NCI-H82 treated with DMSO at 0.1 percent for 48 hours (cell line): ENCODE results near the gene CDKN3.

ENCODE experiments used
- DNase-seq: peaks from one replicate; lab custom pipeline; 2025; ENCODE audit not compliant: unreplicated experiment; lab: John Stamatoyannopoulos, UW

The CDKN3 gene

GRCh38 chr14:54396493-54397335 lies at the start of gene CDKN3:
CDKN3 (plus strand) TSS chr14:54397007; CDS start chr14:54397069, 62 bp downstream.
- peak; percentile 95 for DNase-seq

- DNase-seq = no peak
Measured at GRCh38 chr14:54347044-54347443, 49.8 kb upstream of the CDKN3 start.

GRCh38 chr14:54348001-54348611 lies 48.7 kb upstream of the CDKN3 start:
- peak; percentile 22 for DNase-seq

- no peak for DNase-seq
Measured at GRCh38 chr14:54348923-54349620, 47.7 kb upstream of the CDKN3 start.

GRCh38 chr14:54349713-54350112 lies 47.1 kb upstream of the CDKN3 start:
- DNase-seq = no peak

- DNase-seq = no peak
Measured at GRCh38 chr14:54350203-54350602, 46.6 kb upstream of the CDKN3 start.

- DNase-seq = no peak
Measured at GRCh38 chr14:54353266-54353665, 43.5 kb upstream of the CDKN3 start.

GRCh38 chr14:54353694-54354093 lies 43.1 kb upstream of the CDKN3 start:
- DNase-seq = no peak

- DNase-seq = no peak
Measured at GRCh38 chr14:54354096-54354495, 42.7 kb upstream of the CDKN3 start.

- no peak for DNase-seq
Measured at GRCh38 chr14:54354968-54355641, 41.7 kb upstream of the CDKN3 start.

- no peak for DNase-seq
Measured at GRCh38 chr14:54355698-54356097, 41.1 kb upstream of the CDKN3 start.

GRCh38 chr14:54356172-54356571 lies 40.6 kb upstream of the CDKN3 start:
- DNase-seq = no peak

GRCh38 chr14:54360667-54361066 lies 36.1 kb upstream of the CDKN3 start:
- DNase-seq = no peak

- no peak for DNase-seq
Measured at GRCh38 chr14:54362089-54362504, 34.7 kb upstream of the CDKN3 start.

- DNase-seq = no peak
Measured at GRCh38 chr14:54362759-54363437, 33.9 kb upstream of the CDKN3 start.

- DNase-seq = no peak
Measured at GRCh38 chr14:54364555-54365415, 32.0 kb upstream of the CDKN3 start.

GRCh38 chr14:54366736-54367735 lies 29.8 kb upstream of the CDKN3 start:
- DNase-seq = peak; percentile 10

- DNase-seq = no peak
Measured at GRCh38 chr14:54368291-54368690, 28.5 kb upstream of the CDKN3 start.

- no peak for DNase-seq
Measured at GRCh38 chr14:54369343-54369742, 27.5 kb upstream of the CDKN3 start.
